ENCODE measurements around the gene TSPAN2.

Gene TSPAN2

GRCh38 chr1:115105831-115106230, 16.5 kb upstream of the TSPAN2 start:
- TF ChIP-seq, protein P1, sequence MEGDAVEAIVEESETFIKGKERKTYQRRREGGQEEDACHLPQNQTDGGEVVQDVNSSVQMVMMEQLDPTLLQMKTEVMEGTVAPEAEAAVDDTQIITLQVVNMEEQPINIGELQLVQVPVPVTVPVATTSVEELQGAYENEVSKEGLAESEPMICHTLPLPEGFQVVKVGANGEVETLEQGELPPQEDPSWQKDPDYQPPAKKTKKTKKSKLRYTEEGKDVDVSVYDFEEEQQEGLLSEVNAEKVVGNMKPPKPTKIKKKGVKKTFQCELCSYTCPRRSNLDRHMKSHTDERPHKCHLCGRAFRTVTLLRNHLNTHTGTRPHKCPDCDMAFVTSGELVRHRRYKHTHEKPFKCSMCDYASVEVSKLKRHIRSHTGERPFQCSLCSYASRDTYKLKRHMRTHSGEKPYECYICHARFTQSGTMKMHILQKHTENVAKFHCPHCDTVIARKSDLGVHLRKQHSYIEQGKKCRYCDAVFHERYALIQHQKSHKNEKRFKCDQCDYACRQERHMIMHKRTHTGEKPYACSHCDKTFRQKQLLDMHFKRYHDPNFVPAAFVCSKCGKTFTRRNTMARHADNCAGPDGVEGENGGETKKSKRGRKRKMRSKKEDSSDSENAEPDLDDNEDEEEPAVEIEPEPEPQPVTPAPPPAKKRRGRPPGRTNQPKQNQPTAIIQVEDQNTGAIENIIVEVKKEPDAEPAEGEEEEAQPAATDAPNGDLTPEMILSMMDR (IDR thresholded peaks at IDR 0.05; ENCODE audit: low read depth, low read length, missing control alignments), result no peak
- DNase-seq (ENCODE audit: extremely low read depth, low read depth), result no peak
- H3K4me3 ChIP-seq (replicated peaks; ENCODE audit: low read depth, low read length), result no peak overlapping the region

DNA sequence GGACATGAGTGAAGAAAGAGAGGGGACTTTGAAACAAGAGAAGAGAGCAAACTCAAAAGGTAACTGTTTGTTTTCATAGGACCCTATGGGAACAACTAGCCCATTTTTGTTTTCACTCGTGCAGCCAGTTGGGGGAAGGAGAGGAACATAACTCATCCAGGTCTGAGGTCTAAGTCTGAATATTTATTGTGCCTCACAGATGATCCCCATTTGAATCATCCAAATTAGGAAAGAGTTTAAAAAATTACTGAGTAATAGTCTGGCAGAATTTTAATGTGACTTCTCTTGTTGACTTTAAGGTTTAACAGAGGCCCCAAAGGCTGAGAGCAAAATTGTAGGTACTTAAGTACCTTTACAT, 10.4 kb upstream of the TSPAN2 start:
- TF ChIP-seq, protein P1 (IDR thresholded peaks at IDR 0.05; ENCODE audit: low read depth, low read length, missing control alignments), result no peak
- H3K4me3 ChIP-seq (replicated peaks; ENCODE audit: low read depth, low read length), result no peak overlapping the region
- DNase-seq (ENCODE audit: extremely low read depth, low read depth), result no peak

DNA sequence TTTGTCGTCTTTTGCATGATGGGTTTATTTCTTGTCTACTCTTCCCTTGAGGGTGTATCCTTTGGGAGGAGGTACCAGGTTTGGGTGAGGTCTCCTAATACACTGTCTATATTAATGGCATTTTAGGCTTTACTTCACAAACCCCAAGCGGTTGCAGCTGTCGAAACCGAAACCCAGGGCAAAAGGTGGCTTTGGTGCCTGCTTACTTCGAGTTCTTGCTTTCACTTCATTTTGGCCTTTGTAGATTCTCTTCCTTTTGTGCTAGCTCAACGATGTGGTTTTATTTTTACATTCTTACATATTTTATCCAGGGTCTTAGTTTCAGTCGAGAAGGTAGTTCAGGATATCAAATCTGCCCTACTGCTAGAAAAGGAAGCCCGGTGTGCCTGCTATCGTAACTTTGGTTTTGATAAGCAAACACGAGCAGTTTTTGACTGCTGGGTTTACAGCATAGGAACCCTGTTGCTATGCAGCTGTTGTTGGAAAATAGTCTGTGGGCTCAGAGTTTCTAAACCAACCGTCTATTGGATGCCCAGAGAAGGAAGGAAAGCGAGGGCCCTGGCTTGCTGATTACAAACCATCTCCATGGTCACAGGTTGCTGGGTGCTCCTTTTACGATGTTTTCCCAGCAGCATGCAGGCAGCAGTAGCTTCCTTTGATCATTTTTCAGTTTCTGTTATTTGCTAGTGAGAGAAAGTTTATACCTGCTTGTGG, 9.8 kb upstream of the TSPAN2 start:
- TF ChIP-seq, protein P1 (IDR thresholded peaks at IDR 0.05; ENCODE audit: low read depth, low read length, missing control alignments), result no peak
- DNase-seq (ENCODE audit: extremely low read depth, low read depth), result no peak
- H3K4me3 ChIP-seq (replicated peaks; ENCODE audit: low read depth, low read length), result no peak overlapping the region

DNA sequence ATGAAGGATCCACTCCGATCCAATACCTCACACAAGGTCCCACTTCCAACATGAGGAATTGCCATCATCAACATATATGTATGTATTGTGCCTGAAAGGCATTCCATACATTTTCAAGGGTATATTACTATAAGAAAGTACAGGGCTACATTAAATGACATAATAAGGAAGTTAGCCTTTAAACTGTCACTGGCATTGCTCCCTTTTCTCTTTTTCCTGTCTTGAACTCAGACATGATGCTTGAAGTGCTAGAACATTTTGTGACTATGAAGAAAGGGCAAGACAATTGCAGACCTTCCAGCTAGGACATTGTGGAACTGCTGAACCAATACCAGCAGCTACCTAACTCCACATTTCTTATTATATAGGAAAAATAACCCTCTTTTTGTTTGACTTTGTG, 2.9 kb upstream of the TSPAN2 start:
- TF ChIP-seq, protein P1 (IDR thresholded peaks at IDR 0.05; ENCODE audit: low read depth, low read length, missing control alignments), result no peak
- H3K4me3 ChIP-seq (replicated peaks; ENCODE audit: low read depth, low read length), result no peak overlapping the region
- no peak for DNase-seq (ENCODE audit: extremely low read depth, low read depth)

DNA sequence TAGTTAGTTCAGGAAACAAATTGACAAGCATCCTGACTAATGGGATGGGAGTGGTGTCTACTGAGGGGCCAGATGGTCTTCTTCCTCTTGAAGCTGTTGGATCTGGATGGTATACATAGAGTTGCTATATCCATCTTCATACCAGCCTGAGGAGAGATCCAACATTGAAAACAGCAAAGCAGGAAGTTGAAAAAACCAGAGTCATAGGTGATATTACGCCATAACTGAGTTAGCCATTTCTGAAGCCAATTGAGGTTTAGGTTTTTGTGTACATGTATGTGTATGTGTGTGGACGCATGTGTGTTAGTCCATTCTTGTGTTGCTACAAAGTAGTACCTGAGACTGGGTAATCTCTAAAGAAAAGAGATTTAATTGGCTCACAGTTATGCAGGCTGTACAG, 2.3 kb upstream of the TSPAN2 start:
- TF ChIP-seq, protein P1 (IDR thresholded peaks at IDR 0.05; ENCODE audit: low read depth, low read length, missing control alignments), result no peak

GRCh38 chr1:115090956-115091355, 1.7 kb upstream of the TSPAN2 start:
- TF ChIP-seq, protein P1 (IDR thresholded peaks at IDR 0.05; ENCODE audit: low read depth, low read length, missing control alignments), result no peak
- no peak for DNase-seq (ENCODE audit: extremely low read depth, low read depth)
- H3K4me3 ChIP-seq (replicated peaks; ENCODE audit: low read depth, low read length), result no peak overlapping the region

More for the DNA sequence above, 2.3 kb upstream of the TSPAN2 start:
- H3K4me3 ChIP-seq (replicated peaks; ENCODE audit: low read depth, low read length), result no peak overlapping the region
- no peak for DNase-seq (ENCODE audit: extremely low read depth, low read depth)

DNA sequence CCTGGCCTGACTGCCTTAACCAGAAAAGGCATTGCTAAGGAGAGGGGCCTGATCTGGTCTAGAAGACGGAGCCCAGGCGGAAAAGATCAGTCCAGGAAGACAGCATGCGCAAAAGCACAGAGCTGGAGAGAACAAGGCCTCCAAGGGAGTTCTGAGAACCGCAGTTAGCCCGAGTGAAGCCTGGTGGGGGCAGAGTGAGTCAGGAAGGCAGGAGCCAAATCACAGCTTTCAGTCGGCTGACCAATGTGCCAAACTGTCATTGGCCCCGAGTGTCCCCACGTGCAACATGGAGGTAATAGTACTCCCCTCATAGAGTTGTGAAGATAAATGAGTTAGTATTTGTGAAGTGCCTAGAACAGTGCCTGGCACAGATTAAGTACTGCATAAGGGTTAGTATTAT, 1.2 kb upstream of the TSPAN2 start:
- TF ChIP-seq, protein P1 (IDR thresholded peaks at IDR 0.05; ENCODE audit: low read depth, low read length, missing control alignments), result no peak
- H3K4me3 ChIP-seq (replicated peaks; ENCODE audit: low read depth, low read length), result no peak overlapping the region
- no peak for DNase-seq (ENCODE audit: extremely low read depth, low read depth)

Measured in HFF-Myc (cell line).